Measurements from ENCODE around the gene MAD2L1. TPM values are rescaled to one million over a fixed set of nuclear protein-coding genes. Genes with fewer than 3 reads are reported as not detected.

The MAD2L1 gene
- total and polyA plus RNA-seq, 2 of the 13 experiments (the other 11 are each of a cell fraction or from before 2014, with no cell fraction given) = 40.6 to 109 TPM

GRCh38 chr4:120055162-120055561, 11.5 kb downstream of the MAD2L1 start:
- BruUV-seq (replicated peaks) = no TSS peak
- ChIA-PET CTCF (ENCODE audit: low intra/inter-chr PET ratio, low total read pairs) (no interaction called here), POLR2A (no interaction called here)
- no peak overlapping the region for H3K4me2 ChIP-seq (ENCODE audit: low read depth, low read length)
- H4K20me1 ChIP-seq (ENCODE audit: insufficient read depth, low read length) = no peaks in the 10 kb centered on the region
- intact Hi-C loops (cut with micrococcal nuclease; ENCODE audit: unreplicated experiment) (no loop called here), in situ Hi-C loops (cut with HindIII; ENCODE audit: extremely low pct_ligation_motif_present, low pct_unique_long_range_greater_than_20kb) (loop anchor here (10.0 kb wide), 3 partner anchors 430 to 1070 kb away; partner anchors contain the start of gene PDE5A)
- 88% methylated on average over 1 of the region's 1 CpG for WGBS (ENCODE audit: low lambda C conversion rate)
- H3K36me3 ChIP-seq (replicated peaks in 1 of 2; ENCODE audit: control insufficient read depth in 1 of 2, insufficient read depth in 2 of 2, low read length in 2 of 2) = peaks cover 0 to 3% of the 10 kb centered on the region in 2 experiments; a peak in 1 of 5 replicates
- no peak overlapping the region for H3K27ac ChIP-seq (ENCODE audit: extremely low read length, insufficient read depth, low read length)
- no peaks in the 10 kb centered on the region for H3K9me3 ChIP-seq (ENCODE audit: low read length)
- H3K4me1 ChIP-seq (ENCODE audit: insufficient read depth, low read length) = no peaks in the 10 kb centered on the region
- H3K27me3 ChIP-seq (ENCODE audit: control insufficient read depth in 1 of 2, insufficient read depth in 2 of 2, low read length in 2 of 2) = no peaks in the 10 kb centered on the region
- ATAC-seq (no peak), FAIRE-seq (no peak), DNase-seq (ENCODE audit: low spot score) (no peak)
- H3K79me2 ChIP-seq (ENCODE audit: insufficient read depth, low read length) = no peaks in the 10 kb centered on the region
- no peak overlapping the region for H3K4me3 ChIP-seq (replicated peaks in 1 of 3; ENCODE audit: insufficient read depth in 1 of 3, low read depth in 2 of 3, low read length in 3 of 3)
- no peak overlapping the region for H3K9ac ChIP-seq (ENCODE audit: insufficient read depth, low read depth, low read length)
- no peak overlapping the region for H2AFZ ChIP-seq (ENCODE audit: low read length)
- no peak for TF ChIP-seq ZNF724P (CRISPR knock-in tag; IDR thresholded peaks at IDR 0.05; ENCODE audit: borderline replicate concordance)
- no peak for TF ChIP-seq TOPORS (CRISPR knock-in tag; IDR thresholded peaks at IDR 0.05)
- TF ChIP-seq HIC2 (CRISPR knock-in tag; IDR thresholded peaks at IDR 0.05; ENCODE audit: low read depth) = no peak
- no peak for TF ChIP-seq ETV5 (CRISPR knock-in tag; IDR thresholded peaks at IDR 0.05; ENCODE audit: borderline replicate concordance)
- no peak for TF ChIP-seq FUBP1 (CRISPR knock-in tag; IDR thresholded peaks at IDR 0.05; ENCODE audit: borderline replicate concordance)
